Measurements from ENCODE around the gene MED13L. TPM values are rescaled to one million over a fixed set of nuclear protein-coding genes. Genes with fewer than 3 reads are reported as not detected.

The MED13L gene
- total RNA-seq, 2 experiments from 2014 or later, result 25.7 to 40.1 TPM

DNA sequence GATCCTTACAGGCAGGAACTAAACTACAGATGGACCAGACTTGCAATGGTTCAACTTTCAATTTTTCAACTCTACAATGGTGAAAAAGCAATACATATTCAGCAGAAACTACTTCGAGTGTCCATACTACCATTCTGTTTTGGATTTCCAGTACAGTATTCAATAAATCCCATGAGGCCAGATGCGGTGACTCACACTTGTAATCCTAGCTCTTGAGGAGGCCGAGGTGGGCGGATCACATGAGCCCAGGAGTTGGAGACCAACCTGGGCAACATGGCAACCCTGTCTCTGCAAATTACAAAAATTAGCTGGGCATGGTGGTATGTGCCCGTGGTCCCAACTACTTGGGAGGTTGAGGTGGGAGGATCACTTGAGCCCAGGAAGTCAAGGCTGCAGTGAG, 336.1 kb downstream of the MED13L start:
- peaks cover 9% of the 10 kb centered on the region; the same call in 1 of the 2 replicates for H3K9me3 ChIP-seq (ENCODE audit: low read length)
- no peak overlapping the region for H3K4me2 ChIP-seq (ENCODE audit: low read length)
- intact Hi-C loops (cut with micrococcal nuclease; ENCODE audit: unreplicated experiment), result no loop called here
- H3K36me3 ChIP-seq (ENCODE audit: insufficient read depth, low read length), result no peaks in the 10 kb centered on the region
- no peak overlapping the region for H2AFZ ChIP-seq (ENCODE audit: low read length)
- no peaks in the 10 kb centered on the region for H3K9me2 ChIP-seq (ENCODE audit: insufficient read depth, low read length)
- TF ChIP-seq, protein P1, sequence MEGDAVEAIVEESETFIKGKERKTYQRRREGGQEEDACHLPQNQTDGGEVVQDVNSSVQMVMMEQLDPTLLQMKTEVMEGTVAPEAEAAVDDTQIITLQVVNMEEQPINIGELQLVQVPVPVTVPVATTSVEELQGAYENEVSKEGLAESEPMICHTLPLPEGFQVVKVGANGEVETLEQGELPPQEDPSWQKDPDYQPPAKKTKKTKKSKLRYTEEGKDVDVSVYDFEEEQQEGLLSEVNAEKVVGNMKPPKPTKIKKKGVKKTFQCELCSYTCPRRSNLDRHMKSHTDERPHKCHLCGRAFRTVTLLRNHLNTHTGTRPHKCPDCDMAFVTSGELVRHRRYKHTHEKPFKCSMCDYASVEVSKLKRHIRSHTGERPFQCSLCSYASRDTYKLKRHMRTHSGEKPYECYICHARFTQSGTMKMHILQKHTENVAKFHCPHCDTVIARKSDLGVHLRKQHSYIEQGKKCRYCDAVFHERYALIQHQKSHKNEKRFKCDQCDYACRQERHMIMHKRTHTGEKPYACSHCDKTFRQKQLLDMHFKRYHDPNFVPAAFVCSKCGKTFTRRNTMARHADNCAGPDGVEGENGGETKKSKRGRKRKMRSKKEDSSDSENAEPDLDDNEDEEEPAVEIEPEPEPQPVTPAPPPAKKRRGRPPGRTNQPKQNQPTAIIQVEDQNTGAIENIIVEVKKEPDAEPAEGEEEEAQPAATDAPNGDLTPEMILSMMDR (conservative IDR thresholded peaks at IDR 0.05; ENCODE audit: low read length), result no peak
- TF ChIP-seq EZH2phosphoT487 (IDR thresholded peaks at IDR 0.05; ENCODE audit: borderline replicate concordance, low read depth, low read length), result no peak
- no peaks in the 10 kb centered on the region for H4K20me1 ChIP-seq (ENCODE audit: insufficient read depth, low read length)
- POLR2A ChIA-PET, result no interaction called here
- no peaks in the 10 kb centered on the region for H3K79me2 ChIP-seq (ENCODE audit: insufficient read depth, low read depth, low read length)
- no peak overlapping the region for H3K4me3 ChIP-seq (ENCODE audit: low read depth, low read length, poor library complexity, severe bottlenecking)
- CTCF ChIA-PET (ENCODE audit: unreplicated experiment), result no interaction called here
- DNase-seq (ENCODE audit: low spot score), result no peak
- H3K4me1 ChIP-seq (ENCODE audit: insufficient read depth, low read length, poor library complexity, severe bottlenecking), result no peaks in the 10 kb centered on the region
- BruUV-seq (replicated peaks), result no TSS peak
- no peak overlapping the region for H3K27ac ChIP-seq (ENCODE audit: low read depth, low read length, poor library complexity, severe bottlenecking)

DNA sequence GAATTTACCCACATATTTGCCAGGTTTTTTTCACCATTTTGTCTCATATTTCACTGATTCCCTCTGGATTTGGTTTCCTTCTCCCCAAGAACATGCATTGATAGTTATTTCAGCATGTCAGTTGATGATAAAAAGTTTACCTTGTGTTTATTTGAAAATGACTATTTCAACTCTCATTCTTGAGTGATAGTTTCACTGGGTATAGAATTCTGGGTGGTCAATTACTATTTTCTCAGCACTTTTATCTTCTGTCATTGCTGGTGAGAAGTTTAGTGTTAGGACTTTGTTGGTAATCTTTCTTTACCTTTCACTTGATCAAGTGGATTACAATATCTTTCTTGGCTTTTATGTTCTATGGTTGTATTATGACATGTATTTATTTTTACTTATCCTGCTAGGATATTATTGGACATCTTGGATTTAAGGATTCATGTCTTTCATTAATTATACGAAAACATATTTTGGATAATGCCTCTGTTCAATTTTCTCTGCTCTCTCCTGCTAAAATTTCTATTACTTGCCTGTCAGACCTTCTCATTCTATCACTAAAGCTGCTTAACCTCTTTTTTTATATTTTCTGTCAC, 338.6 kb downstream of the MED13L start:
- CTCF ChIA-PET (ENCODE audit: unreplicated experiment), result no interaction called here
- Histone ChIP-seq H3K27ac (ENCODE audit: low read depth, low read length, poor library complexity, severe bottlenecking) (no peak overlapping the region), H3K9me3 (ENCODE audit: low read length) (peaks cover 9% of the 10 kb centered on the region; the same call in 1 of the 2 replicates), H3K79me2 (ENCODE audit: insufficient read depth, low read depth, low read length) (no peaks in the 10 kb centered on the region), H3K4me2 (ENCODE audit: low read length) (no peak overlapping the region), H3K9me2 (ENCODE audit: insufficient read depth, low read length) (no peaks in the 10 kb centered on the region), H3K4me1 (ENCODE audit: insufficient read depth, low read length, poor library complexity, severe bottlenecking) (no peaks in the 10 kb centered on the region), H3K4me3 (ENCODE audit: low read depth, low read length, poor library complexity, severe bottlenecking) (no peak overlapping the region), H4K20me1 (ENCODE audit: insufficient read depth, low read length) (no peaks in the 10 kb centered on the region), H3K36me3 (ENCODE audit: insufficient read depth, low read length) (no peaks in the 10 kb centered on the region), H2AFZ (ENCODE audit: low read length) (no peak overlapping the region)
- intact Hi-C loops (cut with micrococcal nuclease; ENCODE audit: unreplicated experiment), result no loop called here
- no peak for DNase-seq (ENCODE audit: low spot score)
- POLR2A ChIA-PET, result no interaction called here
- TF ChIP-seq EZH2phosphoT487 (IDR thresholded peaks at IDR 0.05; ENCODE audit: borderline replicate concordance, low read depth, low read length), result no peak
- TF ChIP-seq, protein P1 (conservative IDR thresholded peaks at IDR 0.05; ENCODE audit: low read length), result no peak
- no TSS peak for BruUV-seq (replicated peaks)

Data from OCI-LY7 (cell line).